MCF 10A (cell line): ENCODE measurements around the gene FARS2. TPM values are rescaled to one million over a fixed set of nuclear protein-coding genes. Genes with fewer than 3 reads are reported as not detected.

Experiments
- BruUV-seq: library from RNA; stranded (reverse); fragments of 400-500 nt; replicated peaks from 2 replicates; lab custom pipeline; 2021; lab: Mats Ljungman, UMichigan
- CTCF ChIA-PET: fragments of 300-600 bp; sonication (Branson Sonifier 250); formaldehyde crosslinking; extraction: SDS; loops from one replicate; lab custom pipeline; 2021; ENCODE audit warnings: antibody characterized with exemption, inconsistent platforms; lab: Yijun Ruan, JAX
- POLR2A ChIA-PET: fragments of 300-600, 350-650 bp; sonication (Branson Sonifier 250); formaldehyde crosslinking; extraction: SDS; loops from one replicate; lab custom pipeline; 2020; ENCODE audit warnings: antibody characterized with exemption, inconsistent platforms; lab: Yijun Ruan, JAX
- DNase-seq: peaks from one replicate; pipeline ENCODE4 v3.0.0-alpha.2; 2018; ENCODE audit not compliant: unreplicated experiment
- H3K27ac Mint-ChIP-seq: one replicate; pipeline ENCODE4 v1.8.0; 2022; ENCODE audit warnings: mild to moderate bottlenecking, low read depth, mixed read lengths; ENCODE audit not compliant: unreplicated experiment
- H3K27me3 Mint-ChIP-seq: one replicate; pipeline ENCODE4 v1.8.0; 2022; ENCODE audit warnings: mixed read lengths; ENCODE audit not compliant: insufficient read depth, unreplicated experiment
- H3K36me3 Mint-ChIP-seq: one replicate; pipeline ENCODE4 v1.8.0; 2022; ENCODE audit warnings: mild to moderate bottlenecking, moderate library complexity, mixed read lengths; ENCODE audit not compliant: insufficient read depth, unreplicated experiment
- H3K4me1 Mint-ChIP-seq: one replicate; pipeline ENCODE4 v1.8.0; 2022; ENCODE audit warnings: mixed read lengths; ENCODE audit not compliant: insufficient read depth, unreplicated experiment
- H3K4me3 Mint-ChIP-seq: one replicate; pipeline ENCODE4 v1.8.0; 2022; ENCODE audit warnings: mild to moderate bottlenecking, moderate library complexity, mixed read lengths; ENCODE audit not compliant: unreplicated experiment
- H3K9me3 Mint-ChIP-seq: one replicate; pipeline ENCODE4 v1.8.0; 2022; ENCODE audit warnings: mixed read lengths; ENCODE audit not compliant: unreplicated experiment
- intact Hi-C: fragments of 100-400 bp; cut with micrococcal nuclease; formaldehyde crosslinking; loops from 2 replicates; pipeline ENCODE4 v1.14.1; 2022
- total RNA-seq: library from RNA; stranded (reverse); gene quantifications from 2 replicates; pipeline ENCODE4 v1.2.3, GENCODE V29; 2022
- TF ChIP-seq, protein P1 (sequence below): fragments of 200-600 bp; IDR thresholded peaks from one replicate; pipeline ENCODE4 v1.8.0; 2022; ENCODE audit warnings: antibody characterized with exemption, mild to moderate bottlenecking; ENCODE audit not compliant: unreplicated experiment

The FARS2 gene
- total RNA-seq, 1 experiment from 2014 or later, result 18.2 TPM

DNA sequence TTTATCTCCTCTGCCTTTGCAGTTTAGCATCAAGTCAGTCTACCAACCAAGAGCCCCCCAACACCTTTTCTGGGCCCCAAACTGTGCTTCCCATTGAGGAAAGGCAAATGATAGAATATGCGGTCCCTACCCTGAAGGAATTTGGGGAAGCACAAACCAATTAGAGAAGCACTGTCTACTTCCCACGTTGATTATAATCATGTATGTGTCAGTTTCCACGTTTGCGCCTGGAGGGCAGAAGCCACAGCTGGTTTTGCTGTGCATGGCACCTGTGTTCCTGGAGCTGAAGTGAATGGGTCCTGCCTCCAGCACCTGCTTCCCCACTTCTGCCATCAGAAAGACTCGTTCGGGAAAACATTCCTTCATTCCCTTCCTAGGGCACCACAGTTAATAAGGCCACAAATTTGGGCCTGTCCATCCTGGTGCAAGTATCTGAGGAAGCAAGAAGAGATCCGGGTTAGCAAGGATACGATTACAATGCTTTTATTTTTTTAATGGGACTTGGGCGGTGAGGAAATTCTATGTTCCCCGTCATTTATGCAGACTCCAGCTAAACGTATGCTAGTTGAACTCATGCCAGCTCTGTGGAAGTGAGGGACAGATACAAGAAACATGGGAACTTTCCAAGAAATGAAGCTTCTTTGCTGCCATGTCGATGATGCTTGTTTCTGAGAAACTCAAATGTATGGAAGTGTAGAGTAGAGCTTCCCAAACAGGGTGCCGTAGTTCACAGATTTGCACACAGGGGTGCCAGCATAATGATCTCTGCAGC, 411.9 kb downstream of the FARS2 start:
- Mint-ChIP-seq H3K27me3 (no peaks in the 10 kb centered on the region), H3K4me1 (peaks cover 45% of the 10 kb centered on the region), H3K27ac (peak overlapping the region; percentile 63), H3K36me3 (no peaks in the 10 kb centered on the region), H3K9me3 (no peaks in the 10 kb centered on the region), H3K4me3 (no peak overlapping the region)
- intact Hi-C loops, result no loop called here
- BruUV-seq, result no TSS peak
- no peak for DNase-seq
- ChIA-PET POLR2A (no interaction called here), CTCF (no interaction called here)
- TF ChIP-seq, protein P1, sequence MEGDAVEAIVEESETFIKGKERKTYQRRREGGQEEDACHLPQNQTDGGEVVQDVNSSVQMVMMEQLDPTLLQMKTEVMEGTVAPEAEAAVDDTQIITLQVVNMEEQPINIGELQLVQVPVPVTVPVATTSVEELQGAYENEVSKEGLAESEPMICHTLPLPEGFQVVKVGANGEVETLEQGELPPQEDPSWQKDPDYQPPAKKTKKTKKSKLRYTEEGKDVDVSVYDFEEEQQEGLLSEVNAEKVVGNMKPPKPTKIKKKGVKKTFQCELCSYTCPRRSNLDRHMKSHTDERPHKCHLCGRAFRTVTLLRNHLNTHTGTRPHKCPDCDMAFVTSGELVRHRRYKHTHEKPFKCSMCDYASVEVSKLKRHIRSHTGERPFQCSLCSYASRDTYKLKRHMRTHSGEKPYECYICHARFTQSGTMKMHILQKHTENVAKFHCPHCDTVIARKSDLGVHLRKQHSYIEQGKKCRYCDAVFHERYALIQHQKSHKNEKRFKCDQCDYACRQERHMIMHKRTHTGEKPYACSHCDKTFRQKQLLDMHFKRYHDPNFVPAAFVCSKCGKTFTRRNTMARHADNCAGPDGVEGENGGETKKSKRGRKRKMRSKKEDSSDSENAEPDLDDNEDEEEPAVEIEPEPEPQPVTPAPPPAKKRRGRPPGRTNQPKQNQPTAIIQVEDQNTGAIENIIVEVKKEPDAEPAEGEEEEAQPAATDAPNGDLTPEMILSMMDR, result no peak

DNA sequence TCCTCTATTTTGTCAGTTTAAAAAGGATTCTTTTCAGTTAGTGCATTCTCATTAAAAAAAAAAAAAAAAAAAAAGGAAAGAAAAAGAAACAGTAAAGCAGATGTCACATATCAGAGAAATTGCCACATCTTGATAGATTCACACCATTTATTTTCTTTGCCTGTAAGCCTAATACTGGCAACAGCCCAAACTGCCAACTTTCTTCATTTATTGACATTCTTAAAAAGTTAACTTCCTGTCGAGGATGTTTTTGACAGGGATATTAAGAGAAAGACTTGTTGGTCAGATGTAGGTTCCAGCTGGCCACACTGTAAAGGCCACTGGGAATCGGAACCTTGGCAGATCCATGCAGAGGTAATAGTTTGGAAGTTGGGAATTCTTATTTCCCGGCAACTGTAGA, 412.8 kb downstream of the FARS2 start:
- DNase-seq, result no peak
- Mint-ChIP-seq H3K9me3 (no peaks in the 10 kb centered on the region), H3K27ac (no peak overlapping the region), H3K27me3 (no peaks in the 10 kb centered on the region), H3K4me1 (peaks cover 45% of the 10 kb centered on the region), H3K4me3 (no peak overlapping the region), H3K36me3 (no peaks in the 10 kb centered on the region)
- intact Hi-C loops, result no loop called here
- no TSS peak for BruUV-seq
- ChIA-PET CTCF (no interaction called here), POLR2A (no interaction called here)
- TF ChIP-seq, protein P1, result no peak

DNA sequence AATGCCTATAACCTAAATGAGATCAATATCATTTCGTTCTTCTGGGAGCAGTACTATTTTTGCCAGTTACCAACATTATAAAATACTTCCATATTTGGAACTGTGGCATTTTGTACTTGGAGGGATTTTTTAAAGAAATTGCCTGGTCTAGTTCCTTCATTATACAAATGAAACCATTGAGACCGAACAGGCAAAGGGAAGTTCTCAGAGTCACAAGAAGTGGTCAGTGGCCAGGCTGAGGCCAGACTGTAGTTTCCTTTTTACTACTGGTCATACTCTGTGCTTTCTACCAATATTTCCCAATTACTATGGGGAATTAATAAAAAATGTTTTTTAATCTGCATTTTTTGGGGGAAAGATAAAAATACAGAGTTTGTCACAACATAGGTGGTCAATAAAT, 413.4 kb downstream of the FARS2 start:
- Mint-ChIP-seq H3K4me1 (peaks cover 45% of the 10 kb centered on the region), H3K36me3 (no peaks in the 10 kb centered on the region), H3K27me3 (no peaks in the 10 kb centered on the region), H3K9me3 (no peaks in the 10 kb centered on the region), H3K4me3 (no peak overlapping the region), H3K27ac (no peak overlapping the region)
- ChIA-PET POLR2A (no interaction called here), CTCF (no interaction called here)
- intact Hi-C loops, result no loop called here
- BruUV-seq, result no TSS peak
- DNase-seq, result no peak
- TF ChIP-seq, protein P1, result no peak

DNA sequence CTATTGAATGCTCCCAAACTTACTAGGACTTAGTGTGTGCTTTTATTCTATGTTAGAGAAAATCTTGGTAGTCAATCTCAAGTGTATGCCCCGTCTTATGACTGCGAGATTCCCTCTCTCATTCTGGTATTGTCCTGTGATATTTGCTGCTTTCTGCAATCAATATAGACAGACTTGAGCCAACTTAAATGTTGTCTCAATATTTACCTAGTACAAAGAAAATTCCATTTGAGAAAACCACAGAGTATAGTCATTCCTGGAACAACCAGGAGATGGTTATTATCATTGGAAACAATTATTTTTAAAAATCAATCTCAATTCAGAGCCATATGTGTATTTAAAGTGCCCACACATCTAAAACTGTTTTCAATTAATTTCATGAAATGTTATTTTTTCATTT, 415.4 kb downstream of the FARS2 start:
- Mint-ChIP-seq H3K36me3 (no peaks in the 10 kb centered on the region), H3K4me3 (no peak overlapping the region), H3K27me3 (no peaks in the 10 kb centered on the region), H3K9me3 (no peaks in the 10 kb centered on the region), H3K27ac (peak overlapping the region; percentile 31), H3K4me1 (peaks cover 29% of the 10 kb centered on the region)
- ChIA-PET POLR2A (interaction anchor here (0.7 kb wide), 1 partner anchor 66 kb away, joined by 3 read pairs; no protein-coding TSS in a partner anchor), CTCF (no interaction called here)
- no peak for DNase-seq
- TF ChIP-seq, protein P1, result no peak
- intact Hi-C loops, result no loop called here
- no TSS peak for BruUV-seq
